Panc1 (cell line): ENCODE measurements around the gene ITLN1.

Source experiments
- POLR2AphosphoS5 ChIP-seq: IDR thresholded peaks from 2 replicates; pipeline ENCODE4 v1.6.1; 2012; ENCODE audit warnings: mild to moderate bottlenecking, low read depth, low read length, moderate library complexity
- SIN3A ChIP-seq: IDR thresholded peaks from 2 replicates; pipeline ENCODE4 v1.6.1; 2012; ENCODE audit warnings: low read depth, mild to moderate bottlenecking, low read length, moderate library complexity, borderline replicate concordance; ENCODE audit not compliant: insufficient read depth
- TF ChIP-seq, protein P1 (sequence below), 2 experiments: IDR thresholded peaks; 2 replicates each; pipeline ENCODE4 v1.6.1; 2011 to 2012; ENCODE audit warnings: low read depth in 2 of 2, control low read depth in 1 of 2, low read length in 1 of 2, mild to moderate bottlenecking in 1 of 2, moderate library complexity in 1 of 2; ENCODE audit not compliant: insufficient read depth in 1 of 2

DNA sequence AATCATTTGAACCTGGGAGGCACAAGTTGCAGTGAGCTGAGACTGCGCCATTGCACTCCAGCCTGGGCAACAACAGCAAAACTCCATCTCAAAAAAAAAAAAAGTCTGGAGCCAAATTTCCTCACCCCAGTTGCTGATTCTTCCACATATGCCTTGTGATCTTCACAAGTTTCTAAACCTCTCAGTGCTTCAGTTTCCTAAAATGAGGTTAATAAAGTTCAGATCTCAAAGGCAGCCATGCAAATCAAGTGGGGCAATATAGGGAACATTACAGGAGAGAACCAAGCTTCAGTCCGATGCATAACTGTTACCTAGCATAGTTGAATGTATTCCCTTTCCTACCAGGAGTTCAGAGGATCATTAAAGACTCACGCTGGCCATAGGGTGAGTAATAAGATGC is 4.8 kb downstream of the ITLN1 start:
- TF ChIP-seq POLR2AphosphoS5 (no peak), SIN3A (no peak)
- TF ChIP-seq, protein P1, sequence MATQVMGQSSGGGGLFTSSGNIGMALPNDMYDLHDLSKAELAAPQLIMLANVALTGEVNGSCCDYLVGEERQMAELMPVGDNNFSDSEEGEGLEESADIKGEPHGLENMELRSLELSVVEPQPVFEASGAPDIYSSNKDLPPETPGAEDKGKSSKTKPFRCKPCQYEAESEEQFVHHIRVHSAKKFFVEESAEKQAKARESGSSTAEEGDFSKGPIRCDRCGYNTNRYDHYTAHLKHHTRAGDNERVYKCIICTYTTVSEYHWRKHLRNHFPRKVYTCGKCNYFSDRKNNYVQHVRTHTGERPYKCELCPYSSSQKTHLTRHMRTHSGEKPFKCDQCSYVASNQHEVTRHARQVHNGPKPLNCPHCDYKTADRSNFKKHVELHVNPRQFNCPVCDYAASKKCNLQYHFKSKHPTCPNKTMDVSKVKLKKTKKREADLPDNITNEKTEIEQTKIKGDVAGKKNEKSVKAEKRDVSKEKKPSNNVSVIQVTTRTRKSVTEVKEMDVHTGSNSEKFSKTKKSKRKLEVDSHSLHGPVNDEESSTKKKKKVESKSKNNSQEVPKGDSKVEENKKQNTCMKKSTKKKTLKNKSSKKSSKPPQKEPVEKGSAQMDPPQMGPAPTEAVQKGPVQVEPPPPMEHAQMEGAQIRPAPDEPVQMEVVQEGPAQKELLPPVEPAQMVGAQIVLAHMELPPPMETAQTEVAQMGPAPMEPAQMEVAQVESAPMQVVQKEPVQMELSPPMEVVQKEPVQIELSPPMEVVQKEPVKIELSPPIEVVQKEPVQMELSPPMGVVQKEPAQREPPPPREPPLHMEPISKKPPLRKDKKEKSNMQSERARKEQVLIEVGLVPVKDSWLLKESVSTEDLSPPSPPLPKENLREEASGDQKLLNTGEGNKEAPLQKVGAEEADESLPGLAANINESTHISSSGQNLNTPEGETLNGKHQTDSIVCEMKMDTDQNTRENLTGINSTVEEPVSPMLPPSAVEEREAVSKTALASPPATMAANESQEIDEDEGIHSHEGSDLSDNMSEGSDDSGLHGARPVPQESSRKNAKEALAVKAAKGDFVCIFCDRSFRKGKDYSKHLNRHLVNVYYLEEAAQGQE (IDR thresholded peaks at IDR 0.05; ENCODE audit: insufficient read depth in 1 of 2, low read depth in 2 of 2, low read length in 1 of 2): no peak
